DND-41 (cell line): ENCODE data around the gene CAV3.

Source experiments
- ATAC-seq: fragments of 200-7000 bp; cut with Tn5 transposase; 3 replicates; pipeline ENCODE4 v1.9.1; 2021; ENCODE audit warnings: low read depth; ENCODE audit not compliant: insufficient read depth
- DNase-seq: peaks from one replicate; pipeline ENCODE4 v3.0.0-alpha.2; 2020
- H2AFZ ChIP-seq: 2 replicates; pipeline ENCODE4 v1.6.0; 2012; ENCODE audit warnings: low read depth, low read length
- H3K27ac ChIP-seq: 2 replicates; pipeline ENCODE4 v1.5.1; 2012; ENCODE audit warnings: low read length, inconsistent platforms
- H3K27me3 ChIP-seq: fragments of 200-600 bp; sonication (generic); 2 replicates; pipeline ENCODE4 v1.6.0; 2012; ENCODE audit warnings: low read length, mild to moderate bottlenecking, inconsistent platforms; ENCODE audit not compliant: insufficient read depth, poor library complexity
- H3K36me3 ChIP-seq: 2 replicates; pipeline ENCODE4 v1.5.1; 2012; ENCODE audit warnings: low read length, inconsistent platforms; ENCODE audit not compliant: insufficient read depth
- H3K4me1 ChIP-seq: 2 replicates; pipeline ENCODE4 v1.5.1; 2012; ENCODE audit warnings: mild to moderate bottlenecking, low read length; ENCODE audit not compliant: insufficient read depth
- H3K4me2 ChIP-seq: 2 replicates; pipeline ENCODE4 v1.6.0; 2012; ENCODE audit warnings: mild to moderate bottlenecking, moderate library complexity, low read length, inconsistent platforms; ENCODE audit not compliant: insufficient read depth
- H3K4me3 ChIP-seq, 2 experiments: fragments of 200-600 bp in 1 of 2; shearing (Covaris generic) in 1 of 2; 2 replicates each; pipeline ENCODE4 v1.5.1; 2012 to 2016; ENCODE audit warnings: inconsistent platforms in 2 of 2, low read length in 2 of 2, mild to moderate bottlenecking in 2 of 2, low read depth in 1 of 2, moderate library complexity in 1 of 2
- H3K79me2 ChIP-seq: 2 replicates; pipeline ENCODE4 v1.6.0; 2012; ENCODE audit warnings: low read length, inconsistent platforms; ENCODE audit not compliant: insufficient read depth
- H3K9ac ChIP-seq: 2 replicates; pipeline ENCODE4 v1.6.0; 2012; ENCODE audit warnings: low read depth, mild to moderate bottlenecking, inconsistent platforms, low read length, moderate library complexity
- H3K9me3 ChIP-seq: 2 replicates; pipeline ENCODE4 v1.5.1; 2012; ENCODE audit warnings: low read length, moderate library complexity, mild to moderate bottlenecking, inconsistent platforms; ENCODE audit not compliant: insufficient read depth, severe bottlenecking
- H4K20me1 ChIP-seq: 2 replicates; pipeline ENCODE4 v1.6.0; 2012; ENCODE audit warnings: low read length; ENCODE audit not compliant: insufficient read depth
- CTCF ChIP-seq: IDR thresholded peaks from 2 replicates; pipeline ENCODE4 v1.5.1; 2012; ENCODE audit warnings: borderline replicate concordance, low read length, moderate library complexity, mild to moderate bottlenecking; ENCODE audit not compliant: poor library complexity, severe bottlenecking; ENCODE audit errors: extremely low read depth
- EZH2 ChIP-seq: IDR thresholded peaks from 3 replicates; pipeline ENCODE4 v1.6.1; 2012; ENCODE audit warnings: borderline replicate concordance, low read depth, mild to moderate bottlenecking, moderate library complexity, low read length, inconsistent platforms; ENCODE audit not compliant: severe bottlenecking

The CAV3 gene

GRCh38 chr3:8737301-8737700, 3.7 kb downstream of the CAV3 start:
- H2AFZ ChIP-seq: no peak overlapping the region
- H3K4me3 ChIP-seq: no peak overlapping the region
- ATAC-seq: no peak
- no peak for TF ChIP-seq CTCF
- no peak for TF ChIP-seq EZH2
- no peaks in the 10 kb centered on the region; the same call in 1 of the 2 replicates for H4K20me1 ChIP-seq
- DNase-seq: no peak
- no peaks in the 10 kb centered on the region for H3K79me2 ChIP-seq
- no peak overlapping the region for H3K9ac ChIP-seq
- H3K4me2 ChIP-seq: no peak overlapping the region
- H3K36me3 ChIP-seq: no peaks in the 10 kb centered on the region
- peaks cover 3% of the 10 kb centered on the region for H3K27me3 ChIP-seq
- no peak overlapping the region for H3K27ac ChIP-seq
- H3K4me1 ChIP-seq: no peaks in the 10 kb centered on the region
- H3K9me3 ChIP-seq: no peaks in the 10 kb centered on the region

GRCh38 chr3:8737823-8738222, 4.2 kb downstream of the CAV3 start:
- no peaks in the 10 kb centered on the region; the same call in 1 of the 2 replicates for H4K20me1 ChIP-seq
- H3K4me2 ChIP-seq: no peak overlapping the region
- H2AFZ ChIP-seq: no peak overlapping the region
- H3K27me3 ChIP-seq: peaks cover 3% of the 10 kb centered on the region
- no peak for ATAC-seq
- H3K4me3 ChIP-seq: no peak overlapping the region
- H3K36me3 ChIP-seq: no peaks in the 10 kb centered on the region
- TF ChIP-seq EZH2 (no peak), CTCF (no peak)
- no peaks in the 10 kb centered on the region for H3K79me2 ChIP-seq
- H3K9ac ChIP-seq: no peak overlapping the region
- no peak for DNase-seq
- no peak overlapping the region for H3K27ac ChIP-seq
- no peaks in the 10 kb centered on the region for H3K9me3 ChIP-seq
- H3K4me1 ChIP-seq: no peaks in the 10 kb centered on the region

GRCh38 chr3:8738639-8739038, 5.0 kb downstream of the CAV3 start:
- H3K27ac ChIP-seq: no peak overlapping the region
- no peaks in the 10 kb centered on the region; the same call in 1 of the 2 replicates for H4K20me1 ChIP-seq
- TF ChIP-seq EZH2 (no peak), CTCF (no peak)
- ATAC-seq (no peak), DNase-seq (no peak)
- H3K4me1 ChIP-seq: no peaks in the 10 kb centered on the region
- no peak overlapping the region for H2AFZ ChIP-seq
- no peak overlapping the region for H3K9ac ChIP-seq
- H3K4me2 ChIP-seq: no peak overlapping the region
- no peaks in the 10 kb centered on the region for H3K36me3 ChIP-seq
- no peaks in the 10 kb centered on the region for H3K9me3 ChIP-seq
- H3K4me3 ChIP-seq: no peak overlapping the region
- H3K27me3 ChIP-seq: peaks cover 3% of the 10 kb centered on the region
- H3K79me2 ChIP-seq: no peaks in the 10 kb centered on the region
